ENCODE data around the gene MYL7. TPM values are rescaled to one million over a fixed set of nuclear protein-coding genes. Genes with fewer than 3 reads are reported as not detected.

MYL7 gene
- total and polyA plus RNA-seq, 9 of the 15 experiments (the other 6 are each of a cell fraction or from before 2014, with no cell fraction given) = not detected

- CTCF ChIA-PET (ENCODE audit: low intra/inter-chr PET ratio) = no interaction called here
These were observed 13.6 kb upstream of the MYL7 start for GRCh38 chr7:44154703-44155102.

More at GRCh38 chr7:44154703-44155102, 13.6 kb upstream of the MYL7 start:
- intact Hi-C loops (cut with micrococcal nuclease) = no loop called here
- DNase-seq (ENCODE audit: extremely low read depth in 1 of 4, low spot score in 3 of 4) = no peak
- in situ Hi-C loops (cut with MboI) = no loop called here
- ATAC-seq = no peak
- Histone ChIP-seq H3K27me3 (ENCODE audit: control insufficient read depth in 2 of 2, insufficient read depth in 2 of 2, low read length in 2 of 2) (no peaks in the 10 kb centered on the region), H3K27ac (ENCODE audit: extremely low read depth, low read depth, low read length) (no peak overlapping the region), H3K36me3 (ENCODE audit: control insufficient read depth, insufficient read depth, low read length) (no peaks in the 10 kb centered on the region), H3K79me2 (ENCODE audit: control insufficient read depth, insufficient read depth, low read length) (no peaks in the 10 kb centered on the region), H3K9me1 (ENCODE audit: control insufficient read depth, insufficient read depth, low read length) (no peaks in the 10 kb centered on the region), H3K9ac (ENCODE audit: insufficient read depth in 1 of 2, low read depth in 2 of 2, low read length in 2 of 2) (no peak overlapping the region), H2AFZ (ENCODE audit: low read depth, low read length) (no peak overlapping the region), H4K20me1 (replicated peaks; ENCODE audit: control insufficient read depth, insufficient read depth, low read length) (no peaks in the 10 kb centered on the region; the same call in 1 of the 2 replicates), H3K4me3 (no peak overlapping the region), H3K4me1 (replicated peaks in 1 of 2; ENCODE audit: control insufficient read depth in 2 of 2, insufficient read depth in 2 of 2, low read length in 2 of 2) (peaks cover 0 to 40% of the 10 kb centered on the region in 2 experiments; a peak in 3 of 5 replicates), H3K9me3 (replicated peaks; ENCODE audit: control insufficient read depth, insufficient read depth, low read depth, low read length) (no peaks in the 10 kb centered on the region), H3K4me2 (ENCODE audit: insufficient read depth, low read length) (no peak overlapping the region)
- BruUV-seq (replicated peaks) = no TSS peak
- 12% methylated on average over 3 of the region's 3 CpGs for WGBS (ENCODE audit: insufficient coverage, low coverage, missing lambda C conversion rate)
- FAIRE-seq = no peak
- POLR2A ChIA-PET = interaction anchor here (0.5 to 0.6 kb wide), 2 partner anchors 13 to 39 kb away, joined by 3 read pairs; no protein-coding TSS in a partner anchor
- no peak for TF ChIP-seq ZNF717 (CRISPR knock-in tag; IDR thresholded peaks at IDR 0.05)
- no peak for TF ChIP-seq MLLT1 (IDR thresholded peaks at IDR 0.05)
- no peak for TF ChIP-seq EWSR1 (IDR thresholded peaks at IDR 0.05; ENCODE audit: borderline replicate concordance, low read depth, partially characterized antibody)
- no peak for TF ChIP-seq NR2C2 (CRISPR knock-in tag; IDR thresholded peaks at IDR 0.05)
- no peak for TF ChIP-seq NR2C2 (tag; IDR thresholded peaks at IDR 0.05)
- no peak for TF ChIP-seq SRSF9 (IDR thresholded peaks at IDR 0.05; ENCODE audit: borderline replicate concordance, low read depth, low read length)
- no peak for TF ChIP-seq IRF2 (CRISPR knock-in tag; IDR thresholded peaks at IDR 0.05)
- no peak for TF ChIP-seq PKNOX1 (IDR thresholded peaks at IDR 0.05)
- no peak for TF ChIP-seq ATF4 (CRISPR knock-in tag; IDR thresholded peaks at IDR 0.05)
- no peak for TF ChIP-seq ZNF780A (CRISPR knock-in tag; IDR thresholded peaks at IDR 0.05)
- no peak for TF ChIP-seq MITF (IDR thresholded peaks at IDR 0.05)
- TF ChIP-seq SPI1 (IDR thresholded peaks at IDR 0.05; ENCODE audit: borderline replicate concordance, low read depth, low read length) = no peak
- no peak for TF ChIP-seq CSDE1 (IDR thresholded peaks at IDR 0.05)
- no peak for TF ChIP-seq EGR1 (conservative IDR thresholded peaks at IDR 0.05)
- TF ChIP-seq ZNF444 (CRISPR knock-in tag; IDR thresholded peaks at IDR 0.05) = no peak
- no peak for TF ChIP-seq ZNF277 (CRISPR knock-in tag; IDR thresholded peaks at IDR 0.05; ENCODE audit: borderline replicate concordance)
- no peak for TF ChIP-seq E2F4 (CRISPR knock-in tag; IDR thresholded peaks at IDR 0.05; ENCODE audit: low read depth)
